ENCODE measurements around the gene SLC13A2.

DNA sequence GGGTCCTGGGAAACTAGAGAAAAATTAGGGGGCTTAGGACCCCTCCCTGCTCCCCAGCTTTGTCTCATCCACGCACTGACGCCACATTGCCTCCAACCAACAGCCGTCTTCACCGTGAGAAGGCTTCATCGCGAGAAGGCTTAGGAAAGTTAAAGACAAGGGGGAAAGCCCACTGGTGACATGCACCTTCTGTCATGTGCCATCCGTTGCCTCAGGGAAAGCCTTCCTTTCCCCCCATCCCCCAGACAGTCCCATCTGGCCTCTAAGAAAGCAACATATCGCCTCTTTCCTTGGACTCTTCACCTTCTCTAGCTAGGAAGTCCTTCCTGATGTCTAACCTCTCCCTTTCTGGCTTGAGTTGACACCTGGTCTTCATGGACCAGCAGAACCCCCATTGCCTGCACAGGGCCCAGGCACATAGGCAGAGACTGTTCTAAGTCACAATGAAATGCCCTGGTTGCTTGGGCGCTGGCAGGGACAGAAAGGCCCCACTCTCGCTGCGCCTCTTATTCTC is 34.8 kb downstream of the SLC13A2 start:
- TF ChIP-seq SIN3A (IDR thresholded peaks at IDR 0.05; ENCODE audit: borderline replicate concordance, insufficient read depth, low read depth, low read length) = no peak
- TF ChIP-seq, protein P1, sequence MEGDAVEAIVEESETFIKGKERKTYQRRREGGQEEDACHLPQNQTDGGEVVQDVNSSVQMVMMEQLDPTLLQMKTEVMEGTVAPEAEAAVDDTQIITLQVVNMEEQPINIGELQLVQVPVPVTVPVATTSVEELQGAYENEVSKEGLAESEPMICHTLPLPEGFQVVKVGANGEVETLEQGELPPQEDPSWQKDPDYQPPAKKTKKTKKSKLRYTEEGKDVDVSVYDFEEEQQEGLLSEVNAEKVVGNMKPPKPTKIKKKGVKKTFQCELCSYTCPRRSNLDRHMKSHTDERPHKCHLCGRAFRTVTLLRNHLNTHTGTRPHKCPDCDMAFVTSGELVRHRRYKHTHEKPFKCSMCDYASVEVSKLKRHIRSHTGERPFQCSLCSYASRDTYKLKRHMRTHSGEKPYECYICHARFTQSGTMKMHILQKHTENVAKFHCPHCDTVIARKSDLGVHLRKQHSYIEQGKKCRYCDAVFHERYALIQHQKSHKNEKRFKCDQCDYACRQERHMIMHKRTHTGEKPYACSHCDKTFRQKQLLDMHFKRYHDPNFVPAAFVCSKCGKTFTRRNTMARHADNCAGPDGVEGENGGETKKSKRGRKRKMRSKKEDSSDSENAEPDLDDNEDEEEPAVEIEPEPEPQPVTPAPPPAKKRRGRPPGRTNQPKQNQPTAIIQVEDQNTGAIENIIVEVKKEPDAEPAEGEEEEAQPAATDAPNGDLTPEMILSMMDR (IDR thresholded peaks at IDR 0.05) = no peak
- TF ChIP-seq POLR2AphosphoS5 (IDR thresholded peaks at IDR 0.05; ENCODE audit: low read depth, low read length) = no peak
- TF ChIP-seq, protein P2, sequence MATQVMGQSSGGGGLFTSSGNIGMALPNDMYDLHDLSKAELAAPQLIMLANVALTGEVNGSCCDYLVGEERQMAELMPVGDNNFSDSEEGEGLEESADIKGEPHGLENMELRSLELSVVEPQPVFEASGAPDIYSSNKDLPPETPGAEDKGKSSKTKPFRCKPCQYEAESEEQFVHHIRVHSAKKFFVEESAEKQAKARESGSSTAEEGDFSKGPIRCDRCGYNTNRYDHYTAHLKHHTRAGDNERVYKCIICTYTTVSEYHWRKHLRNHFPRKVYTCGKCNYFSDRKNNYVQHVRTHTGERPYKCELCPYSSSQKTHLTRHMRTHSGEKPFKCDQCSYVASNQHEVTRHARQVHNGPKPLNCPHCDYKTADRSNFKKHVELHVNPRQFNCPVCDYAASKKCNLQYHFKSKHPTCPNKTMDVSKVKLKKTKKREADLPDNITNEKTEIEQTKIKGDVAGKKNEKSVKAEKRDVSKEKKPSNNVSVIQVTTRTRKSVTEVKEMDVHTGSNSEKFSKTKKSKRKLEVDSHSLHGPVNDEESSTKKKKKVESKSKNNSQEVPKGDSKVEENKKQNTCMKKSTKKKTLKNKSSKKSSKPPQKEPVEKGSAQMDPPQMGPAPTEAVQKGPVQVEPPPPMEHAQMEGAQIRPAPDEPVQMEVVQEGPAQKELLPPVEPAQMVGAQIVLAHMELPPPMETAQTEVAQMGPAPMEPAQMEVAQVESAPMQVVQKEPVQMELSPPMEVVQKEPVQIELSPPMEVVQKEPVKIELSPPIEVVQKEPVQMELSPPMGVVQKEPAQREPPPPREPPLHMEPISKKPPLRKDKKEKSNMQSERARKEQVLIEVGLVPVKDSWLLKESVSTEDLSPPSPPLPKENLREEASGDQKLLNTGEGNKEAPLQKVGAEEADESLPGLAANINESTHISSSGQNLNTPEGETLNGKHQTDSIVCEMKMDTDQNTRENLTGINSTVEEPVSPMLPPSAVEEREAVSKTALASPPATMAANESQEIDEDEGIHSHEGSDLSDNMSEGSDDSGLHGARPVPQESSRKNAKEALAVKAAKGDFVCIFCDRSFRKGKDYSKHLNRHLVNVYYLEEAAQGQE (IDR thresholded peaks at IDR 0.05; ENCODE audit: insufficient read depth in 1 of 2, low read depth in 2 of 2, low read length in 1 of 2) = no peak
- no peak for TF ChIP-seq TCF7L2 (IDR thresholded peaks at IDR 0.05; ENCODE audit: low read depth, low read length)
